DMS79 (cell line): ENCODE measurements around the gene NT5DC3.
A peak's percentile ranks its signal among the peaks of the same experiment; 100 is the strongest.
"Not testable (repeated sequence)": the region's sequence is repeated elsewhere in the genome, so short reads cannot be mapped to it uniquely, and the experiment has no call there.

ENCODE experiments used
- DNase-seq: peaks from one replicate; lab custom pipeline; 2025; lab: John Stamatoyannopoulos, UW

The NT5DC3 gene

DNA sequence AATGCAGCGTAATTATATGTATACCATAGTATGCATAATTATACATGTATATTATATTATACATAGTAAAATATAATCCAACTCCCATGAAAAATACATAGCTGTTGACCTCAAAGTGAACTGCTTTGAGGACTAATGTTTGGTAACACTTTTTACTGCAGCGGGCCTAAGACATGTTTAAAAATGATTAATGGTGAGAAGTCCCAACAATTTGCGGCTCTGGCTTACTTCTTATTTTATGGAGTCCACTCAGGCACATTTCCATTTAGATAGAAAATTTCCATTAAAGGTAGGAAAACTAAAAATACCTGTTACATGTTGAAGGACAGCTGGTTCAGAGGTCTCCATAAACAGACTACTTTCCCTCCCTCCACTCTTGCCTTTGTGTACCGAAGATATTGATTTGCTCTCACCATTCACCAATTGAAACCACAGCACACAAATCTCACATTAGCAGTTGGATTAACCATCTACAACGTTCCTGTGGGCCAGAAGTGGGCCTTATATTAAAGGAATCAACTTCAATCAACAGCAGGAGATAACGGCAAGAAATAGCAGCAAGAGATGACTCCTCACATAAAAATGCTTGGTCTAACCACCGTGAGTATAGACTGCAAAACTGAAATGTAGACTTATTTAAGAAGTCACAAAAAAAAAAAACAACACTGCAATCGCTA is 14.1 kb upstream of the NT5DC3 start:
- no peak for DNase-seq

DNA sequence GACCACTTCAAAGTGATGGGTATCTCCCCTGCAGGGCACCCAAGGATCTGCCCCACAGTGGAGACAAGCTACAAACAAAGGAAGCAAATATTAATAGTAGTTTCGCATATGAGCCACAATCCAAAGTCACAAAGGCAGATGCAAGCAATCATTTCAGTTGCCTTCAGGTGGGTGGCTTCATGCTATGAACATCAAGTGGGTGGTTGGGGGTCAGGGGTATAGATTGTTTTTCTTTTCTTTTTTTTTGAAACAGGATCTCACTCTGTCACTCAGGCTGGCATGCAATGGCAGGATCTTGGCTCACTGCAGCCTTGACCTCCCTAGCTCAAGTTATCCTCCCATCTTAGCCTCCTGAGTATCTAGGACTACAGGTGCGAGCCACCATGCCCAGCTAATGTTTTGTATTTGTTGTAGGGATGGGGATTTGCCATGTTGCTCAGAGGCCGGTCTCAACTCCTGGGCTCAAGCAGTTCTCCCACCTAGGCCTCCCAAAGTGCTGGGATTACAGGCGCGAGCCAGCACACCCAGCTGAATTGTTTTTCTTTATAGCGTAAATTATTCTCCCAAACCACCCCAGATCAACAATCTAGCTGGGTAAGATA is 13.4 kb upstream of the NT5DC3 start:
- DNase-seq: no peak

DNA sequence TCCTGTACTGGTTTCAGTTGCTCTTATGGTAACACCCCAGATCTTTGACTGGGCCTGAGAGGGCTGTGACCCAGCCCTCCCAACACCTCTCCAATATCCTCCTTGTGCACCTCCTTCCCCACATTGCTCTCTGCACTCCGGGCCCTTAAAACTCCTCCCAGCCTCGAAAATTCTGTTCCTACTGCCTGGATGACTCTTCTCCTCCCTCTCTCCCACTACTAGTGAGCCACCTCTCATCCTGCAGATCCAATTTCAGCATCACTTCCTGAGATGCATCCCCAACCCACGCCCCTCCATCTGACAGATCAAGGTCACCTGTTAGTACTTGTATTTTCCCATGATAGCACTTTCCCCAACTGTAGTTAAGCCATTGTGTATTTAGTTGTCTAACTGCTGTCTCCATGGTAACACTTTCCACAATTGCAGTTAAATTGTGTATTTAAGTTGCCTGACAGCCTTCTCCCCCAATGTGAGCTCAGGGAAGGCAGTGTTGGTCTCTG is 11.5 kb upstream of the NT5DC3 start:
- DNase-seq: peak; percentile 79

DNA sequence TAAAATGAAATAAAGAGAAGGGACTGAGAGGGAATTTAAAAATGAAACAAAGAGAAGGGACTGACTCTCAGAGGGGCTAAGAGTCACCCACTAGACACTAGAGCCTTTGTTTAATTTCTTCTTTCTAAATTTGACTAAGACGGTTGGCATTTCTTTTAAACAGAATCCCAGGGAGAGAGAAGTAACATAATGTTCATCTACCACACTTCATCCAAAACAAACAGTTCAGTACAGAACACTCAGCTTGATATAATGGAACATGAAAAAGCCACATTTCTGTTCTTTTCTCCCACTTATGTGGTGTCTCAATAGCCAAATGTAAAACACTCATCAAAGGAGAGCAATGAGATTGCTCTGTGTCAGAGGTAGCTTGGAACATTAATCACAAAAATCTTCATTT is 10.1 kb upstream of the NT5DC3 start:
- DNase-seq: peak; percentile 10

DNA sequence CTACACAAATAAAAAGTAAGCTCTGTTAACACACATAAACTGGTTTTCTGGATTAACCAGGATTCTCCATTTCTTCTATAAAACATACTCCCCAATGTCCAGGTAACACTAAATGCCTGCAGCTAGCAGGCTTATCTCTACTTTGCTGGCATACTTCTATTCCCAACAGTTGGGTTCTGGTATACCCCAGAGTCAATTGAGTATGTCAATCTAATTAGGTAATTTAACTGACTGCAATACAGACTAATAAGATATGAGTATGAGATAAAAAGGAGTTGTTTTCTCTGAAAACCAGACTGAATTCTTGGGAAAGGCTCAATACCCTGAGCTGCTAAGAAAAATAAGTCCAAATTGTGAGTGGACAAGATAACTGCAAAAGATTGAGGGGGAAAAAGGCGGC is 9.4 kb upstream of the NT5DC3 start:
- DNase-seq: no peak

DNA sequence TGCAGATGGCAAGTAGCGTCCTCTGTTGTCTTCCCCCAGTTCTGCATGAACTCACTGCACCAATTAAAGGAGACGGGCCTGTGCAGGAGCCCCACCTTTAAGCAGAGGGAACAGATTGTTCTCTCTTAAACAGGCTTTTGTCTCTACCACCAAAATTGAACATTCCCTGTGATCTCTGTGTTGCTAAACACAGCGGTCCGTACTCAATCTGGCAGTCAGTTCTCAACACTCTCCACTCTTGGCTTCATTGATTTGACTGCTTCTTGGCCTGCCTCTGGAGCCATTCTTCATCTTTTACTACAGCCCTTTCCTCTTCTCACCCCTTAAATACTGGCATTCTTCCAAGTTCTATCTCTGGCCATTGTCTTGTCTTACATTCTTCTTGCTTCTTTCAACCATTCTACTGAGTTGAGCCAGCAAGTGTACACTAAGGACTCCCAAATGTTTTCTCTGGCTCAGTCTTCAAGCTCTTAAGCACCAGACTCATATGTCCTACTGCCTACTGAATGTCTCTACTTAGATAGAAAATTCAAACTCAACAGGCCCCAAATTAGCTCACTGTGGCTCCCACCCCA is 8.0 kb upstream of the NT5DC3 start:
- no peak for DNase-seq

DNA sequence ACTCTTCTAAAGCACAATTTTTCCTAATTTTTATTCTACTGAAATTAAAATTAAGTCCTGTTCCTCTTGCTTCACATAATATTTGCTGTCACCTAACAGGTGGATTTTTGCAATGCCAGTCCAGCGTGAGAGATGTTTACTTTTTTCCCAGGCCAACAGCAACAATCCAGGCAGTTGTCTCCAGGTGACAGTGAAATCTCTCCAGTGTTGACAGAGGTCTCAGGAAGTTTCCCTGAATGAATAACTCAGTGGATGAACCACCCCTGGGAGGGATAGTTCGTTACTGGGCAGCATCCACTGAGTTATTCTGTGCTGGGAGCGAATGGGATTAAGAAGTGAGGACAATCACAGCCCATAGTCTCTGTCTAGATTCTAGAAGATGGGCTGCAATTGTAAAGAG is 7.1 kb upstream of the NT5DC3 start:
- DNase-seq: no peak

DNA sequence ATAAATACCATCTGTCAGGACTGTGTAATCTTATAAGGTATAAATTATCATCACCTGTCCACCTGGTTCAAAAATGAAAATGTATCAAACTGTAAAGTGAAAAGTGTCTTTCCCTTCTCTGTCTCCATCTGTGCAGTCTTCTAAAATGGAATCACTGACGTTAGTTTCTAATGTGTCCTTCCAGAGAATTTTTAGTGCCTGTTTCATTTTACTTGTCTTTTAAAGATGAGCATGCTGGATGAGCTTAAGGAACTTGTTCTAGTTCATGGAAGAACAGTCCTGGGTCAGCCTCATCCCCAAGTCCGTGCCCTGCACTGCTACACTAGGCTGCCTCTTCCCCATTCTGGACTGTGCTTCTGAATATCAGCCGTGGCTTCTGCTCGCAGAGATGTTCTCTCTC is 5.4 kb upstream of the NT5DC3 start:
- no peak for DNase-seq

DNA sequence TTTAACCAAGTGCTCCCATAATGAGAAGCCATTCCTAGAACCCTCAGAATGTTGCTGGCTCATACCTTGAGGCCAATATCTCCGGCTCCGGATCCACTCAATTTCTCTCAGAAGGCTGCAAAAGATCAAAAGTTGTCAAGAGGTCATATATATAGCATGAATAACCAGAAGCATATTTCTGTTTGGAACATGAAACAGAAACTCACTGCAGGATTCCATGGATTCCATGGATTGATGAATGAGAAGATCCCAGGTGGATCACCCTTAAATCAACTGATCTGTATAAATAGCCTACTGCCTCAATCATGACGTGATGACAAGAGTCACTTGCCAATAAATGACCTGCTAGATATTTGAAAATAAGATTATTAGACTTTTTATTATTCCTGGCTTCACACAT is 3.3 kb upstream of the NT5DC3 start:
- DNase-seq: no peak

DNA sequence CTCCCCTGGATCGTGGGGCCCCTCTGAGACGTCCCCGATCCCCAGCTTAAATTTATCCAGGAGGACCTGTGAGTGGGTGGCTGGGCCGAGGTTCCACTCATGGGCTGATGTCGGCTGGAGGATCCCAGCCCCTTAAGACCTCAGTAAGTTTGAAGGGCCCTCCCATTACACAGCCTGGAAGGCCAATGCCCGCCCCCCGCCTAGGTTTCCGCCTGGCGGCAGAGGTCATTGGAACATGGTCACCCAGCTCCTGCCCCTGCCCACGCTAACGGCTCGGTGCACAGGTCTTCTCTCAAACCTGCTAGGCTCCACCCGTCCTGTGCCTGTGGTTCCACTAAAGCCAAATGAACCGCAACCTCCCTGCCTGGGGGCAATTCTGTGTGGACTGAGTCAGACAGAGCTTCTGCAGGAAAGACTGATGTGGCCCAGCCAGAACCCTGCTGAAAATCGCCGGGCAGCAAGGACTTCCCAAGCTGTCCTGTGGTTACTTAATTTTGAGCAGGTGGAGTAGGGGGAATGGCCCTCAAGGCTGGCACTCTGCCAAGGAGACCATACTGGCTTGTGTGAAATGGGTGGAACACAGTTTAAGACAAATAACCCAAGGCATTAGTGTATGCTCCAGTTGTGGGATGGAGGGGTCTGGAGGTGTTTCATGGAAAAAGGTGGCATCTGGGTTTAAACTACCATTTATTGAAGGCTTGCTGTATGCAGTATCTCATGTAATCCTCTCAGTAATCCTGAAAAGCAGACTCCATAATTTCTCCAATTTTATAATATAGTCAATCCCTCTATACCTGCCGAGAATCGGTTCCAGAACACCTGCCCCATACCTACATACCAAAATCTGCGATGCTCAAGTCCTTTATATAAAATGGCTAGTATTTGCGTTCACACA is 903 bp upstream of the NT5DC3 start:
- DNase-seq: peak; percentile 56

DNA sequence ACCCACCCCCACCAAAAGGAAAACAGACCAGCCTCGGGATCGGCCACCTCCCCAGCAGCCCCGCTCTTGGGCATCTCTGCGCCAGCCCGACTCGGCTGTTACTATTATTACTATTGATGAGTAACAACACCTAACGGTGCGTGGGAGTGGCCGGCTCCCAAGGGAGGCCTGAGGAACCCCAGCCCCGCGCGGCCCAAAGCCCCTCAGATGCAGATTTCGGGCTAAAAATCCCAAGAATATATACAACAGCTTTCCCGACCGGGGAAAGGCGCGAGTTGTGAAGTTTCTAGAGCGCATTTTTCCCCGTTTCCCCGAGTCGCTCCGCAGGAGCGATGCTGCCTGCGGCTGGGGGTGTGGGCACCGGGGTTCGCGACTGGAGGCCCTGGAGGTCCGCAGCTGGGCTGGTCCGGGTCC is 565 bp downstream of the NT5DC3 start:
- DNase-seq: no peak

DNA sequence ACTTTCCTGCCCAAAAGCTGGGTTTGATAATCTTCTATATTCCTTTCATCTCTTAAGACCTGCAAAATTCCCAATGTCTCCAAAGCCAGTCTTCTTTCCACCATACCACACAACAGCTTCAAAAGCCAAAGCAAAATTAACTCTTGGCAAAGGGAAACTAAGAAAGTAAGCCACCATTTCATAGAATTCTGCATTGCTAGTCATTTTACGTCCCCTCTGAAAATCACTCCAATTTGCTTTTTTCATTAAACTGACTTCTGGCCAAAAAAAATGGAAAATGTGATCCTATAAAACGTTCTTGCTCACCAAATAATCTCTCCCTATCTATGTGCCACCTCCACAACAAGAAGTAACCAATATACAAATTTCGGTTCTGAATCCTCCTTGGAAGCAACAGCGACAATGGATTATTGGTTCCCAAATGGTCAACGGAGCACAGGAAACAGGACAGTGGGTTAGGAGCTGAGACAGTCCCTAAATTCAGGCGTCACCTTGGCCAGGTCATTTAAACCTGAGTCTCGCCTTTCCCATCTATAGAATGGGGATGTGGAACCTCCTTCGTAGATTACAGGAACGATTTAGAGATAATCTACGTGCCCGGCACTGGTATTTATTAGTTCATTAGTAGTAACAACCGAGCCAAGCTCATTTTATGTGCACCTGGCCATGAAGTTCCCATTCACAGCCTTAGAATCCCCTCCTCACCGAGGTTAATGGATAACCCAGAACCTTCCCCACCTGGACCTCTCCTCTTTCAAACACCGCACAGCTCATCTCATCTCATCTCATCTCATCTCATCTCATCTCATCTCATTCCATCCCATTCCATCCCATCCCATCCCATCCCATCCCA is 1.2 kb downstream of the NT5DC3 start:
- no peak for DNase-seq

DNA sequence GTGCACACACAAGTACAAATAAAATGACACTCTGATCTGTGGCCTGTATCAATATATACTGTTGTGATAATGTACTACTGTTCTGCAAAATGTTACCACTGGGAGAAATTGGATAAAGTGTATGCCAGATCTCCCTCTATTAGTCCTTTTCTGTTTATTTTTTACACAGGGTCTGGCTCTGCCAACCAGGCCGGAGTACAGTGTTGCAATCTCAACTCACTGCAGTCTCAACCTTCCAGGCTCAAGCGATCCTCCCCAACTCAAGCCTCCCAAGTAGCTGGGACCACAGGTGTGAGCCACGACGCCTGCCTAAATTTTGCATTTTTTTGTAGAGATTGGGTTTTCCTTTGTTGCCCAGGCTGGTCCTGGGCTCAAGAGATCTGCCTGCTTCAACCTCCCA is 1.9 kb downstream of the NT5DC3 start:
- DNase-seq: no peak

DNA sequence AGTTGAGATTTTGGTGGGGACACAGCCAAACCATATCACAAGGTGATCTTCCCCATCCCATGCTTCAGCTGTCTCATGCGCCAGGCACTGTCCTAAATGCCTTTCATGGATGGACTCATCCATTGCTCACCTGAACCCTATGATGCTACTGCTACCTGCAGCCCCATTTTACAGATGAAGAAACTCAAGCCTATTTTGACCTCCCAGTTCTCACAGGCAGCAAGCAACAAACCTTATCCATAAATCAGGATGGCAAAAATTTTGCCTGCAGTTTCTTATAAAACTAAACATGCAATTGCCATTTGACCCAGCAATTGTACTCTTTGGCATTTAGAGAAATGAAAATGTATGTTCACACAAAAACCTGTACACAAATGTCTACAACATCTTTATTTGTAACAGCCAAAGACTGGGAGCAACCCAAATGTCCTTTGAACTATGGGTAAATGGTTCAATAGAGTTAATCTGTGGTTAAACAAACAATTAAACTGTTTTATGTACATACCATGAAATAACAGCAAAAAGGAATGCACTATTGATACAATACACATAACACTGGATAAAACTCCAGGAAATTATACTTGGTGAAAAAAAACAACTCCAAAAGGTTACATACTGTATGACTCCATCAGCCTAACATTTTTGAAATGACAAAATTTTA is 2.6 kb downstream of the NT5DC3 start:
- DNase-seq: no peak

DNA sequence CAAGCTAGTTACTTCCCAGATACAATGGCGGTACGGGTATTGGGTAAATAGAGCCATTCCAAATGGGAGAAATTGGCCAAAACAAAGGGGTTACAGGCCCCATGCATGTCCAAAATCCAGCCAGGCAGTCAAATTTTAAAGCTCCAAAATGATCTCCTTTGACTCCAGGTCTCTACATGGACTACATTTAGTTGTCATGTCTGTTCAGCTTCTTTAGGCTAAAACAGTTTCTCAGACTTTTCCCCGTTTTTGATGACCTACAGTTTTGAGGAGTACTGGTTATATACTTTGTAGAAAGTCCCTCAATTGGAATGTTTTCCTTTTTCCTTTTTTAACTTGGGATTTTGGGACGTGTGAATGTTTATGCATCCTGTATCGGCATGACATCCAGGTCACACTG is 4.7 kb downstream of the NT5DC3 start:
- DNase-seq: no peak

DNA sequence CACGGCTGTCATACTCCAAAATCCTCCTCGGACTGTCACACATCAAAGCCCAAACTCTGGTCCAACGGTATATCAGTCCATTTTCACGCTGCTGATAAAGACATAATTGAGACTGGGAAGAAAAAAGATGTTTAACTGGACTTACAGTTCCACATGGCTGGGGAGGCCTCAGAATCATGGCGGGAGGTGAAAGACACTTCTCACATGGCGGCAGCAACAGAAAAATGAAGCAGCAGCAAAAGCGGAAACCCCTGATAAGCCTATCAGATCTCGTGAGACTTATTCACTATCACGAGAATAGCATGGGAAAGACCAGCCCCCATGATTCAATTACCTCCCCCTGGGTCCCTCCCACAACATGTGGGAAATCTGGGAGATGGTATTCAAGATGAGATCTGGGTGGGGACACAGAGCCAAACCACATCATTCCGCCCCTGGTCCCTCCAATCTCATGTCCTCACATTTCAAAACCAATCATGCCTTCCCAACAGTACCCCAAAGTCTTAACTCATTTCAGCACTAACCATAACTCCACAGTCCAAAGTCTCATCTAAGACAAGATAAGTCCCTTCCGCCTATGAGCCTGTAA is 5.2 kb downstream of the NT5DC3 start:
- not testable (repeated sequence) for DNase-seq

DNA sequence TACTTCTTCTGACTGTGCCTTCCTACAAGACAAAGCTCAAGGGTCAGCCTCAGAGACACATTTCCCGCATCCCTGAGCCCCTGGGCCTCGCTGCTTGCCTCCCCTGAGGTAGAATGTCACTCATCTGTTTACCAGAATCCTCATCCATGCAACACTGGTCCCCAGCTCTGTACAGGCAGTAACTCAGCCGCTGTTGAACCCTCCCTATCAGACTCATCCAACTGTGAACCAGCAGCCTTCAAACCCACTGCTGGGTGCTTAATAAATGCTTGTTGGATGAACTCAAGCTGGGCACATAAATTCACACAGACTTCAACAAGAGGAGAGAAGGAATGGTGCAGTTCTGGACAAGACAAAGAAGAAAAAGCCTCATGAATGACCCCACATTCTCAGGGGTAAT is 6.1 kb downstream of the NT5DC3 start:
- no peak for DNase-seq

DNA sequence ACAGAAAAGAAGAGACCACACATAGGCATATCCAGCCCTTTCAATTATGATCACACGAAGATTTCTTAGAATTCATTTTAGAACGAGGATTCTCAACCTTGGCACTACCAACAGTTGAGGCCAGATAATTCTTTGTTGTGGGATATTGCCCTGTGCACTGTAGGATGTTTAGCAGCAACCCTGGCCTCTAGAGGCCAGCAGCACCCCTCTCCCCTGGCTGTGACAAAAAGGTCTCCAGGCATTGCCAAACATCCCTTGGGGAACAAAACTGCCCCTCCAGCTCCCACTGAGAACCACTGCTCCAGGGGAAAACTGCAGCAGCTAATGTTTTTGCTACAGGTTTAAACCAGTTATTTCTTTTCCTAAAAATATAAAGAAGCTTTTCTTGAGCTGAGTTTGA is 7.1 kb downstream of the NT5DC3 start:
- no peak for DNase-seq

DNA sequence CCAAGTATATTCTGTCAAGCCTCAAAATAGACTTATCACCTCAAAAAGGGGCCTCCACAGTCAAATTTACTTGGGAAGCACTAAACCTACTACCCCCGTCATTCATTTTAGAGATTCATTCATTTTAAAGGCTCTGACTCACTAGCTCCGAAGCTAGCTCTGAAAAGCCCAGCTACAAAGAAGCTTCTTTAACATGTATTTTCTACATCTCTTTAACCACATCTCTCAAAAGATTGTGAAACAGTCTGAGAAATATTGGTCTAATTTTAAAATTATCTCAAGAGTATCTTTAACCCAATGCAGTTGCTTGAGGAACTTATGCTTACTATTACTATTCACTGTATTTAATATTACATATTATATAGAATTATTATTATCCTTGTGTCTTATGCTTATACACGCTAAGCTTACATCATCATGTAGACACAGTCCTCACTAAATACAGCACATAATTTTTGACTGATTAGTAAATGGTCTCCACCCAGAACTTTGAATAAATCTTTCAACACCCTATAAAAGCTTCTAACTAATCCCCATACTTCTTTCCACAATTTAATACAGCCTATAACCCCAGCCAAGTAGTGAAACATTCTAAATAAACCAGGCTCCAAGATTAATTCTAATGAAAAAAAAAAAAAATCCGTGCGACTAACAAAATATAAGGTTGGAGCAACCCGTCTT is 7.8 kb downstream of the NT5DC3 start:
- DNase-seq: no peak
